ENCODE data around the gene ZNF451. TPM values are rescaled to one million over a fixed set of nuclear protein-coding genes. Genes with fewer than 3 reads are reported as not detected.

Gene ZNF451
- total RNA-seq, 1 experiment from 2014 or later: 62.3 TPM

- Histone ChIP-seq H3K9me3 (no peaks in the 10 kb centered on the region), H3K27me3 (replicated peaks; ENCODE audit: control insufficient read depth, insufficient read depth, low read length) (no peaks in the 10 kb centered on the region), H3K4me1 (no peaks in the 10 kb centered on the region), H3K4me3 (ENCODE audit: low read depth, low read length) (no peak overlapping the region), H3K36me3 (ENCODE audit: control insufficient read depth, insufficient read depth, low read length) (no peaks in the 10 kb centered on the region)
- peaks cover 7% of the 10 kb centered on the region for H3K36me3 Mint-ChIP-seq (ENCODE audit: insufficient read depth, unreplicated experiment)
- POLR2A ChIA-PET: interaction anchor here (0.7 kb wide), 1 partner anchor 10 kb away, joined by 3 read pairs; no protein-coding TSS in a partner anchor
- CTCF ChIA-PET: no interaction called here
- H3K9me3 Mint-ChIP-seq (ENCODE audit: unreplicated experiment): no peaks in the 10 kb centered on the region
- no peak for DNase-seq
- no peak overlapping the region for H3K4me3 Mint-ChIP-seq (ENCODE audit: unreplicated experiment)
- no TSS peak for BruUV-seq (replicated peaks)
- H3K27ac Mint-ChIP-seq (ENCODE audit: unreplicated experiment): no peak overlapping the region
- no peaks in the 10 kb centered on the region for H3K27me3 Mint-ChIP-seq (ENCODE audit: insufficient read depth, unreplicated experiment)
- no peaks in the 10 kb centered on the region for H3K4me1 Mint-ChIP-seq (ENCODE audit: low read depth, unreplicated experiment)
- TF ChIP-seq CTCF (IDR thresholded peaks at IDR 0.05; ENCODE audit: insufficient read depth in 1 of 2, low read depth in 1 of 2, low read length in 1 of 2, severe bottlenecking in 1 of 2, unreplicated experiment in 1 of 2): no peak
- intact Hi-C loops (cut with micrococcal nuclease; ENCODE audit: unreplicated experiment): no loop called here
Measured at GRCh38 chr6:57198926-57199636, 109.1 kb downstream of the ZNF451 start.

- intact Hi-C loops (cut with micrococcal nuclease; ENCODE audit: unreplicated experiment): no loop called here
- POLR2A ChIA-PET: no interaction called here
Measured at GRCh38 chr6:57201718-57202117, 111.7 kb downstream of the ZNF451 start.

More at GRCh38 chr6:57201718-57202117, 111.7 kb downstream of the ZNF451 start:
- CTCF ChIA-PET: no interaction called here
- no peaks in the 10 kb centered on the region for H3K27me3 ChIP-seq (replicated peaks; ENCODE audit: control insufficient read depth, insufficient read depth, low read length)
- Mint-ChIP-seq H3K27me3 (ENCODE audit: insufficient read depth, unreplicated experiment) (no peaks in the 10 kb centered on the region), H3K27ac (ENCODE audit: unreplicated experiment) (no peak overlapping the region), H3K9me3 (ENCODE audit: unreplicated experiment) (no peaks in the 10 kb centered on the region), H3K4me3 (ENCODE audit: unreplicated experiment) (no peak overlapping the region), H3K4me1 (ENCODE audit: low read depth, unreplicated experiment) (peaks cover 13% of the 10 kb centered on the region), H3K36me3 (ENCODE audit: insufficient read depth, unreplicated experiment) (no peaks in the 10 kb centered on the region)
- no peaks in the 10 kb centered on the region for H3K9me3 ChIP-seq
- H3K36me3 ChIP-seq (ENCODE audit: control insufficient read depth, insufficient read depth, low read length): no peaks in the 10 kb centered on the region
- no peak for TF ChIP-seq CTCF (IDR thresholded peaks at IDR 0.05; ENCODE audit: insufficient read depth in 1 of 2, low read depth in 1 of 2, low read length in 1 of 2, severe bottlenecking in 1 of 2, unreplicated experiment in 1 of 2)
- H3K4me3 ChIP-seq (ENCODE audit: low read depth, low read length): no peak overlapping the region
- DNase-seq: no peak
- no TSS peak for BruUV-seq (replicated peaks)
- no peaks in the 10 kb centered on the region for H3K4me1 ChIP-seq

All from Caco-2 (cell line).